GM21360 (cell line): ENCODE data around the gene ITFG1.

Experiments
- ATAC-seq: cut with Tn5 transposase; IDR thresholded peaks from one replicate; pipeline ENCODE4 v1.9.1; 2021; ENCODE audit warnings: mild to moderate bottlenecking, moderate library complexity; ENCODE audit not compliant: unreplicated experiment

The ITFG1 gene

GRCh38 chr16:47460711-47461597 lies at the start of gene ITFG1, which contains the start of gene PHKB:
TSS of gene ITFG1 (minus strand) at chr16:47461063. CDS start at chr16:47461045, 18 bp downstream.
TSS of gene PHKB (plus strand) at chr16:47461331. CDS start at chr16:47461351, 20 bp downstream.
- peak; percentile 71 for ATAC-seq

GRCh38 chr16:47507701-47508100 lies 46.8 kb upstream of the ITFG1 start:
- no peak for ATAC-seq

GRCh38 chr16:47506800-47507199 lies 45.9 kb upstream of the ITFG1 start:
- no peak for ATAC-seq

GRCh38 chr16:47504599-47504998 lies 43.7 kb upstream of the ITFG1 start:
- ATAC-seq = no peak

- ATAC-seq = no peak
Measured at GRCh38 chr16:47503936-47504335, 43.1 kb upstream of the ITFG1 start.

- no peak for ATAC-seq
Measured at GRCh38 chr16:47499700-47500264, 38.9 kb upstream of the ITFG1 start.

- no peak for ATAC-seq
Measured at GRCh38 chr16:47499080-47499699, 38.3 kb upstream of the ITFG1 start.

- peak; percentile 41 for ATAC-seq
Measured at GRCh38 chr16:47493381-47494337, 32.8 kb upstream of the ITFG1 start.

GRCh38 chr16:47492428-47493377 lies 31.8 kb upstream of the ITFG1 start:
- peak; percentile 90 for ATAC-seq

- ATAC-seq = no peak
Measured at GRCh38 chr16:47492036-47492427, 31.2 kb upstream of the ITFG1 start.

- ATAC-seq = no peak
Measured at GRCh38 chr16:47490471-47490870, 29.6 kb upstream of the ITFG1 start.

- ATAC-seq = no peak
Measured at GRCh38 chr16:47488051-47488450, 27.2 kb upstream of the ITFG1 start.

GRCh38 chr16:47486856-47487255 lies 26.0 kb upstream of the ITFG1 start:
- no peak for ATAC-seq

- no peak for ATAC-seq
Measured at GRCh38 chr16:47483616-47484015, 22.8 kb upstream of the ITFG1 start.

GRCh38 chr16:47481698-47482374 lies 21.0 kb upstream of the ITFG1 start:
- no peak for ATAC-seq

- ATAC-seq = no peak
Measured at GRCh38 chr16:47480410-47480809, 19.5 kb upstream of the ITFG1 start.

GRCh38 chr16:47477679-47478078 lies 16.8 kb upstream of the ITFG1 start:
- ATAC-seq = no peak

- no peak for ATAC-seq
Measured at GRCh38 chr16:47476654-47477345, 15.9 kb upstream of the ITFG1 start.
